ENCODE data around the gene TMEM42. TPM values are rescaled to one million over a fixed set of nuclear protein-coding genes. Genes with fewer than 3 reads are reported as not detected.

TMEM42 gene
- total and polyA plus RNA-seq, 2 of the 8 experiments (the other 6 are each of a cell fraction or from before 2014, with no cell fraction given): 11.2 to 41.4 TPM

- DNase-seq (ENCODE audit: low read depth in 1 of 2, low spot score in 2 of 2) (no peak), FAIRE-seq (no peak)
- H2AK5ac ChIP-seq (ENCODE audit: low read depth, low read length): no peak overlapping the region
- H4K5ac ChIP-seq (ENCODE audit: insufficient read length, low read depth, low read length): no peak overlapping the region
- H3K4me3 ChIP-seq (ENCODE audit: extremely low read depth in 1 of 4, insufficient read depth in 2 of 4, low read depth in 3 of 4, low read length in 4 of 4): no peak overlapping the region
- no peak overlapping the region for H3K23ac ChIP-seq (ENCODE audit: insufficient read length)
- H2BK12ac ChIP-seq (ENCODE audit: low read depth, low read length): no peak overlapping the region
- no peak overlapping the region for H2BK5ac ChIP-seq (ENCODE audit: low read depth, low read length)
- no peak overlapping the region for H2BK120ac ChIP-seq (replicated peaks; ENCODE audit: low read depth, low read length)
- H3K56ac ChIP-seq (replicated peaks; ENCODE audit: insufficient read length, low read depth, low read length): no peak overlapping the region
- no peaks in the 10 kb centered on the region for H3K79me2 ChIP-seq (ENCODE audit: control insufficient read depth in 1 of 2, insufficient read depth in 2 of 2, low read length in 2 of 2)
- no peak overlapping the region for H3K4ac ChIP-seq (replicated peaks; ENCODE audit: insufficient read length, low read depth, low read length)
- no peaks in the 10 kb centered on the region for H3K27me3 ChIP-seq (replicated peaks in 1 of 4; ENCODE audit: control insufficient read depth in 3 of 4, extremely low read depth in 1 of 4, insufficient read depth in 3 of 4, low read length in 3 of 4)
- no peak overlapping the region for H3K9ac ChIP-seq (replicated peaks in 1 of 4; ENCODE audit: extremely low read depth in 1 of 4, low read depth in 3 of 4, low read length in 3 of 4)
- H3K27ac ChIP-seq (ENCODE audit: low read depth, low read length): no peak overlapping the region
- CTCF ChIA-PET (ENCODE audit: partially characterized antibody): interaction anchor here (0.6 to 2.0 kb wide), 2 partner anchors 27 to 764 kb away, joined by 4 to 5 read pairs; no protein-coding TSS in a partner anchor
- H2BK15ac ChIP-seq (ENCODE audit: low read length): no peak overlapping the region
- H2BK20ac ChIP-seq (ENCODE audit: low read length): no peak overlapping the region
- no peak overlapping the region for H3K4me2 ChIP-seq (ENCODE audit: insufficient read depth in 1 of 2, low read depth in 2 of 2, low read length in 2 of 2)
- TF ChIP-seq CEBPB (IDR thresholded peaks at IDR 0.05; ENCODE audit: low read depth, low read length) (no peak), HDAC2 (IDR thresholded peaks at IDR 0.05; ENCODE audit: borderline replicate concordance in 1 of 2, low read depth in 2 of 2, low read length in 2 of 2) (no peak), RBBP5 (IDR thresholded peaks at IDR 0.05; ENCODE audit: borderline replicate concordance, low read depth, low read length) (no peak), SIRT6 (IDR thresholded peaks at IDR 0.05; ENCODE audit: low read length) (no peak), NRF1 (IDR thresholded peaks at IDR 0.05; ENCODE audit: low read depth, low read length) (no peak), SRF (IDR thresholded peaks at IDR 0.05; ENCODE audit: low read depth, low read length) (no peak), JUND (IDR thresholded peaks at IDR 0.05; ENCODE audit: low read length) (no peak)
- H3K9me3 ChIP-seq (ENCODE audit: insufficient read depth in 2 of 2, low read depth in 1 of 2, low read length in 1 of 2): peaks cover 4 to 6% of the 10 kb centered on the region in 2 experiments; a peak in 2 of 4 replicates
- no peak overlapping the region for H4K8ac ChIP-seq (ENCODE audit: extremely low read depth, insufficient read depth, low read length)
- no peaks in the 10 kb centered on the region for H3K79me1 ChIP-seq (ENCODE audit: low read depth, low read length)
- 98% methylated on average over 2 of the region's 2 CpGs; no CpG with 5 or more reads in 1 of the 2 experiments for WGBS, 2 experiments (ENCODE audit: extremely low coverage in 1 of 2, insufficient coverage in 1 of 2, insufficient read length in 1 of 2, insufficient replicate concordance in 2 of 2, low coverage in 1 of 2, low lambda C conversion rate in 2 of 2, missing lambda C conversion rate in 1 of 2)
- H4K91ac ChIP-seq (replicated peaks; ENCODE audit: insufficient read length, low read length): no peak overlapping the region
- H3K23me2 ChIP-seq (ENCODE audit: low read depth, low read length): no peaks in the 10 kb centered on the region
- H2AFZ ChIP-seq (ENCODE audit: low read length): no peak overlapping the region
- POLR2A ChIA-PET (ENCODE audit: partially characterized antibody): no interaction called here
- H3K18ac ChIP-seq (ENCODE audit: extremely low read depth, low read length): no peak overlapping the region
- no peaks in the 10 kb centered on the region for H3K4me1 ChIP-seq (replicated peaks in 1 of 4; ENCODE audit: control insufficient read depth in 3 of 4, insufficient read depth in 4 of 4, low read length in 3 of 4)
- H3K36me3 ChIP-seq (ENCODE audit: control insufficient read depth in 2 of 4, insufficient read depth in 4 of 4, low read length in 3 of 4): peaks cover 11 to 54% (median 35%) of the 10 kb centered on the region in 4 experiments
- no peaks in the 10 kb centered on the region for H4K20me1 ChIP-seq (replicated peaks in 1 of 2; ENCODE audit: control insufficient read depth in 1 of 2, insufficient read depth in 2 of 2, low read length in 2 of 2)
- H3K14ac ChIP-seq (ENCODE audit: insufficient read length): no peak overlapping the region
These were observed 28.7 kb upstream of the TMEM42 start for GRCh38 chr3:44832965-44833364.

All from H1 (cell line).